Activated CD4-positive, alpha-beta T cell treated with anti-CD3 and anti-CD28 coated beads for 36 hours (primary cell): ENCODE measurements around the gene CYP3A7. TPM values are rescaled to one million over a fixed set of nuclear protein-coding genes. Genes with fewer than 3 reads are reported as not detected.
A peak's percentile ranks its signal among the peaks of the same experiment; 100 is the strongest.
"Not testable (repeated sequence)": the region's sequence is repeated elsewhere in the genome, so short reads cannot be mapped to it uniquely, and the experiment has no call there.

Source experiments
- ATAC-seq: fragments of 200-7000 bp; cut with Tn5 transposase; one replicate; pipeline ENCODE4 v1.10.0; 2021; ENCODE audit warnings: mild to moderate bottlenecking, moderate library complexity
- CTCF ChIA-PET: fragments of 350-600 bp; sonication (Branson Sonifier 250); formaldehyde crosslinking; loops from one replicate; lab custom pipeline; 2021; ENCODE audit warnings: antibody characterized with exemption; lab: Charles Lee
- POLR2A ChIA-PET: fragments of 350-600 bp; sonication (Branson Sonifier 250); formaldehyde crosslinking; loops from one replicate; lab custom pipeline; 2021; ENCODE audit warnings: antibody characterized with exemption, inconsistent platforms; lab: Charles Lee
- DNase-seq: peaks from one replicate; pipeline ENCODE4 v3.0.0-alpha.2; 2020
- H3K27ac Mint-ChIP-seq: one replicate; pipeline ENCODE4 v1.8.0; 2021; ENCODE audit warnings: mixed read lengths
- H3K27me3 Mint-ChIP-seq: one replicate; pipeline ENCODE4 v1.8.0; 2021; ENCODE audit warnings: mixed read lengths
- H3K36me3 Mint-ChIP-seq: one replicate; pipeline ENCODE4 v1.8.0; 2021; ENCODE audit warnings: low read depth, mixed read lengths
- H3K4me1 Mint-ChIP-seq: one replicate; pipeline ENCODE4 v1.8.0; 2021; ENCODE audit warnings: mixed read lengths
- H3K4me3 Mint-ChIP-seq: one replicate; pipeline ENCODE4 v1.8.0; 2021; ENCODE audit warnings: mild to moderate bottlenecking, moderate library complexity, mixed read lengths
- H3K9me3 Mint-ChIP-seq: one replicate; pipeline ENCODE4 v1.8.0; 2021; ENCODE audit warnings: low read depth, mixed read lengths
- intact Hi-C, 2 experiments: fragments of 100-400 bp; cut with DNase I in 1 of 2; cut with micrococcal nuclease in 1 of 2; formaldehyde crosslinking; loops; one replicate each; pipeline versions ENCODE4 v1.14.2 to v1.15.1; 2022 to 2024; cut with DNase I, micrococcal nuclease
- total RNA-seq, 2 experiments: library from RNA; stranded (reverse); gene quantifications; one replicate each; pipeline ENCODE4 v1.2.3, GENCODE V29; 2021

The CYP3A7 gene
- total RNA-seq, 2 experiments from 2014 or later = not detected

DNA sequence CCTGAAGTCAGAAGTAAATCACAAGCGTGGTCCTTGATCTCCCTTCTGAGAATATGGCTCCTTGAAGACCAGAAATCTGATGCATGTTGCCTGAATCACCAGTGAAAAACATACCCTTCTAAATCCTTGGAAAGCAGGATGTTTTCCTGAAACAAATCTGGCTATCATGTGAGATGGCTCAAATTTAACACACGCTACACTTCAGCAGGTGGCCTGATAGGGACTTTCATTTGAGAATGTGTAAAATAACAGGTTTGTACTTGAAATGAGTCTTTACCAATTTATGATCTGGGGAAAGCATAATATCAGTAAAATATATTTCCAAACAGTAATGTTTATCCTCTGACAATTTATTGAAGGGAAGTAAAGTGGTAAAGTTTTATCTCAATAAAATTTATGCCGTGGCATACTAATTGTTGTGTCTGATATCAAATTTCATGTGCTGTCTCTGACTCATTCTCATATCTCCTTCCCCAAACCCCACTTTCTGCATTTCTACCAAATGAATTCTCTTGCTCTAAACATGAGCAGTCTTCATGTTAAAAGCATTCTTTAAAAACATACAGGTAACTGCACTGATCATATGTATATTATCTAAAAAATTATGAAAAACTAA, 31.6 kb upstream of the CYP3A7 start:
- intact Hi-C loops = no loop called here
- DNase-seq = no peak
- no peak overlapping the region for H3K27ac Mint-ChIP-seq
- H3K4me3 Mint-ChIP-seq = no peak overlapping the region
- no peaks in the 10 kb centered on the region for H3K9me3 Mint-ChIP-seq
- H3K4me1 Mint-ChIP-seq = peaks cover 5% of the 10 kb centered on the region
- ATAC-seq = no peak
- H3K36me3 Mint-ChIP-seq = no peaks in the 10 kb centered on the region
- peaks cover 17% of the 10 kb centered on the region for H3K27me3 Mint-ChIP-seq
- ChIA-PET CTCF (no interaction called here), POLR2A (no interaction called here)

DNA sequence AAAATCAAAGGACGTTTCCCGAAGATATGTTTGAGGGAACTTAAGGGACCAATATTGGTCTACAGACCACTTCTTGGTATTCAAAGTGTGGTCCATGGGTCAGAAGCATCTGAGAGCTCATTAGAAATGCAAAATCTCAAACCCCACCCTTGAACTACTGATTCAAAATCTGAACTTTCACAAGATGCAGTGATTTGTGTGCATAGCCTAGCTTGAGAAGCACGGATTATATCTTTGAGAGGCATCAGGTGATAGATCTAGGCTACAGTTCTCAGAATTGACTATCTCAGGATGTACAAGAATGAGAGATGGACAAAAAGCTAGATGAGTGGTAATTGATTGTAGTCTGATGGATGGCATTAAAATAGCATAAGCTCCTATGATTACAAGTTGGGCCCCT, 29.5 kb upstream of the CYP3A7 start:
- H3K4me3 Mint-ChIP-seq = no peak overlapping the region

DNA sequence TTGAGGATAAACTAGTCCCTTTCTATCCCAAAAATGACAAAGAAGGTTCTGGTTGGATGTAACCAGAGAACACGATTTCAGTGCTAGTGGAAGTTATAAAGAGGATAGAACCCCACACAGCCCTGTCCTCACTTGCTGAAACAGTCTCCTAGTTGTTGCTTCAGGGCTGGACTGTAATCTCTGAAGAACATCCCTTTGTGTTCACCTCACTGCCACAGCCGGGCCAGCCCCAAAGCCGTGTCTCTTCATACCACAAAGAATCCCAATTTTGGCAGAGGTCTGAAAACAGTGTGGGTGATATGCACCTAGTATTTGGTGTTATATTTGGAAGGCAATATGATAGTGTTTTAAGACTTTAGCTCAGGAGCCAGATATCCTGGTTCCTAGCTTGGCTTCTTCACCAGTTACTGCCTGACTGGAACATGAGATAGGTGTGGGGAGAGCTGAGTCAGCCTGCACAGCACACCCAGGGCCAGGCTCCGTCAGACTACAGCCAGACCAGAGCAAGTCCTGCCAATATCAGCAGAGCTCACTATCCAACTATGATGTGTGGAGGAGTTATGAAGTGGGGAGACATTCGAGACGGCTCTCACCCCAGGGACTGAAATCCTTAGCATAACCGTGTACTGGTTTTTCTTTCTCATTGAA, 27.8 kb upstream of the CYP3A7 start:
- no peak overlapping the region for H3K4me3 Mint-ChIP-seq
- peaks cover 5% of the 10 kb centered on the region for H3K4me1 Mint-ChIP-seq
- ChIA-PET CTCF (interaction anchor here (0.6 kb wide), 1 partner anchor 60 kb away, joined by 3 read pairs; no protein-coding TSS in a partner anchor), POLR2A (no interaction called here)
- H3K27ac Mint-ChIP-seq = no peak overlapping the region
- H3K27me3 Mint-ChIP-seq = no peaks in the 10 kb centered on the region
- ATAC-seq (no peak), DNase-seq (no peak)
- no peaks in the 10 kb centered on the region for H3K36me3 Mint-ChIP-seq
- no peaks in the 10 kb centered on the region for H3K9me3 Mint-ChIP-seq
- intact Hi-C loops = no loop called here

More for the DNA sequence above, 29.5 kb upstream of the CYP3A7 start:
- ChIA-PET CTCF (interaction anchor here (0.5 to 0.6 kb wide), 2 partner anchors 87 to 922 kb away, joined by 3 read pairs; no protein-coding TSS in a partner anchor), POLR2A (interaction anchor here (0.6 kb wide), 1 partner anchor 356 kb away, joined by 3 read pairs; the partner anchor contains the start of gene BUD31)
- DNase-seq (no peak), ATAC-seq (no peak)
- Mint-ChIP-seq H3K36me3 (no peaks in the 10 kb centered on the region), H3K27me3 (peaks cover 3% of the 10 kb centered on the region), H3K27ac (no peak overlapping the region), H3K9me3 (no peaks in the 10 kb centered on the region), H3K4me1 (peaks cover 5% of the 10 kb centered on the region)
- intact Hi-C loops = no loop called here

DNA sequence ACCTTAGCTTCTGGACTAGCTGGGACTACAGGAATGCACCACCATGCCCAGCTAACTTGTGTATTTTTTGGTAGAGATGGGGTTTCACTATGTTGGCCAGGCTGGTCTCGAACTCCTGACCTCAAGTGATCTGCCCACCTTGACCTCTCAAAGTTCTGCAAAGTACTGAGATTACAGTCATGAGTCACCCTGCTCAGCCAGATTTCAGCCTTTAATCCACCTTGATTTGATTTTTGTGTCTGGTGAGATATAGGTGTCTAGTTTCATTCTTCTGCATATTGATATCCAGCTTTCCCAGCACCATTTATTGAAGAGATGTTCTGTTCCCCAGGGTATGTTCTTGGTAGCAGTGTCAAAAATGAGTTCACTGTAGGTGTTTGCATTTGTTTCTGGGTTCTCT, 20.1 kb upstream of the CYP3A7 start:
- DNase-seq (no peak), ATAC-seq (no peak)
- Mint-ChIP-seq H3K4me3 (no peak overlapping the region), H3K36me3 (no peaks in the 10 kb centered on the region), H3K9me3 (no peaks in the 10 kb centered on the region), H3K4me1 (no peaks in the 10 kb centered on the region), H3K27ac (no peak overlapping the region), H3K27me3 (peaks cover 4% of the 10 kb centered on the region)
- CTCF ChIA-PET = no interaction called here
- POLR2A ChIA-PET = no interaction called here
- intact Hi-C loops = no loop called here

DNA sequence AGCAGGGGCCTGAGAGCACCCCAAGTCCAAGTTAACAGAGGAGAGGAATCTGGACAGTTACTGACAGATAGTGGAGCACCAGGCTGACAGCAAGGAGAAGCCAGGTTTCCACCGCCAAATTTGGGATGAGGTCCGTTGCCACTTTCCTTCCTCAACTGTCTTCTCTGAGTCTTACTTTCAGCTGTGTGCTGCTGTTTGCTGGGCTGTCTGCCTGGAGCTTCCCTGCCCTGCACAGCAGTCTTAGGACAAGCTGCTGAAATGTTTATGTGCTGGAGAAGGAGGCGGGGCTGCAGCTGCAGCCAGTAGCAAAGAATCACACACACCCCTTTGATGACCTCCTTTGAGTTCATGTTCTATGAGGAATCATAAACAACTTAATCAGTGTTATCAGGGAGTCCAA, 17.4 kb upstream of the CYP3A7 start:
- DNase-seq (no peak), ATAC-seq (no peak)
- intact Hi-C loops = no loop called here
- ChIA-PET POLR2A (no interaction called here), CTCF (no interaction called here)
- peaks cover 6% of the 10 kb centered on the region for H3K27me3 Mint-ChIP-seq
- no peaks in the 10 kb centered on the region for H3K9me3 Mint-ChIP-seq
- peaks cover 2% of the 10 kb centered on the region for H3K4me1 Mint-ChIP-seq
- no peak overlapping the region for H3K4me3 Mint-ChIP-seq
- H3K36me3 Mint-ChIP-seq = no peaks in the 10 kb centered on the region
- H3K27ac Mint-ChIP-seq = no peak overlapping the region

DNA sequence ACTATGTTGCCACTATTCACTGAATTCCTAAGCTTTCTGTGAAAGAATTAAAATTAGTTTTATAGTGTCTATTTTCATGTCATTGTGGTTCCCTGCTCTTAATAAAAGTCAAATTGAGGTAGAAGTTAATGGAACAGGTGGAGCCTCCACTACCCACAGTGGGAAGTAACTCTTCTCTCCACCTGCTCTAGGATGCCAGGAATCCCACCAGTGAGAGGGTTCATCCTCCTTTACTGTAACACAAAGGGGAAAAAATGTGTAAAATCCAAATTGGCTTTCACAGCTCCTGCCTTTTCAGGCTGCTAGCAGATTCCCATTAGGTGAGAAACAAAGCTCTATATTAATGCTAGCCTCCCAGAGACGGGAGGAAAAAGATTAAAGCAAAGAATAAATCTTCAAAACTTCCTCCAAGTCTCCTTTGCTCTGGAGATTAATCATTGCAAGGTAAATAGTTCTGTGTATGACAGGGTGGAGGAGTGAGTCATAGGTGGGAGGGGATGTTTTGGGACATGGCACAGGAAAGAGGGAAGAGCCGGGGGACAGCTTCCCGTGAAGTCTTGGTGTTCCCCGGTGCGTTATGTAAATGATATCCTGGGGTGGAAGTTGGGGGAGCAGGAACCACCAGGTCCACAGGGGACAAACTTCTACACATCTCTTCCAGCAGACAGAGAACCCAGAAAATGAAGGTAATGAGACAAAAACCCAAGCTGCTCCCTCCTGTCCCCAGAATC, 16.5 kb upstream of the CYP3A7 start:
- H3K27me3 Mint-ChIP-seq, intact Hi-C loops, DNase-seq, POLR2A ChIA-PET, CTCF ChIA-PET, H3K9me3 Mint-ChIP-seq, ATAC-seq, H3K4me1 Mint-ChIP-seq, H3K36me3 Mint-ChIP-seq, H3K27ac Mint-ChIP-seq, H3K4me3 Mint-ChIP-seq: not testable (repeated sequence)

DNA sequence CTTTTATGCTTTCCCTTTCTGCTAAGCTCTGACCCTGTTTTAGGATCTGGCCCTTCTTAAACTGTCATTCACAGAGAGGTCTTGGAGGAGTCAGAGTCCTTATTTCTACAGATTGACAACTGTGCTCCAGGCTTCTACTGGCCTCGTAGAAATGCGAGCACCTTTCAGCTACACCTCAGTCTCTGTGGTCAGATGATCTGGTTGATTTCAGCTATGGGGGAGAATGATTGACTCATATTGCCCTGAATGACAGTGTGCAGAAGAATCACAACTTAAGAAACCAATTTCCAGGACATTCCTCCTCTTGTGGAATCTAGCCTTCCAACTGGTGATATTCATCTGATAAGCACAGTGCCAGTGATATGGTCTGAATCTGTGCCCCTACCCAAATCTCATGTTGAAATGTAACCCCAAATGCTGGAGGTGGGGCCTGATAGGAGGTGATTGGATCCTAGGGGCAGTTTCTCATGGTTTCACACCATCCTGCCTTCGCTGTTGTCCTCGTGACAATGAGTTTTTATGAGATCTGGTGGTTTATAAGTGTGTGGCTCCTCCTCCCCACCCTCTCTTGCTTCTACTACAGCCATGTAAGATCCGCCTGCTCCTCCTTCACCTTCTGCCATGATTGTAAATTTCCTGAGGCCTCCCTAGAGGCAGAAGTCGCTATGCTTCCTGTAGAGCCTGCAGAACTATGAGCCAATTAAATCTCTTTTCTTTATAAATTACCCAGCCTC, 14.0 kb upstream of the CYP3A7 start:
- Mint-ChIP-seq H3K4me3 (no peak overlapping the region), H3K4me1 (peaks cover 2% of the 10 kb centered on the region), H3K27ac (no peak overlapping the region), H3K36me3 (no peaks in the 10 kb centered on the region), H3K9me3 (peaks cover 2% of the 10 kb centered on the region), H3K27me3 (peaks cover 8% of the 10 kb centered on the region)
- DNase-seq = no peak
- POLR2A ChIA-PET = no interaction called here
- CTCF ChIA-PET = no interaction called here
- intact Hi-C loops = loop anchor here in 1 of 2 experiments (2.0 kb wide), 1 partner anchor 16 kb away; no protein-coding TSS in a partner anchor
- ATAC-seq = peak; percentile 83

DNA sequence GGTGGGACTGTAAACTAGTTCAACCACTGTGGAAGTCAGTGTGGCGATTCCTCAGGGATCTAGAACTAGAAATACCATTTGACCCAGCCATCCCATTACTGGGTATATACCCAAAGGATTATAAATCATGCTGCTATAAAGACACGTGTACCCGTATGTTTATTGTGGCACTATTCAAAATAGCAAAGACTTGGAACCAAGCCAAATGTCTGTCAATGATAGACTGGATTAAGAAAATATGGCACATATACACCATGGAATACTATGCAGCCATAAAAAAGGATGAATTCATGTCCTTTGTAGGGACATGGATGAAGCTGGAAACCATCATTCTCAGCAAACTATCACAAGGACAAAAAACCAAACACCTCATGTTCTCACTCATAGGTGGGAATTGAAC, 11.9 kb upstream of the CYP3A7 start:
- ATAC-seq, H3K27me3 Mint-ChIP-seq, POLR2A ChIA-PET, H3K9me3 Mint-ChIP-seq, DNase-seq, H3K4me3 Mint-ChIP-seq, H3K4me1 Mint-ChIP-seq, CTCF ChIA-PET, intact Hi-C loops, H3K36me3 Mint-ChIP-seq, H3K27ac Mint-ChIP-seq: not testable (repeated sequence)

DNA sequence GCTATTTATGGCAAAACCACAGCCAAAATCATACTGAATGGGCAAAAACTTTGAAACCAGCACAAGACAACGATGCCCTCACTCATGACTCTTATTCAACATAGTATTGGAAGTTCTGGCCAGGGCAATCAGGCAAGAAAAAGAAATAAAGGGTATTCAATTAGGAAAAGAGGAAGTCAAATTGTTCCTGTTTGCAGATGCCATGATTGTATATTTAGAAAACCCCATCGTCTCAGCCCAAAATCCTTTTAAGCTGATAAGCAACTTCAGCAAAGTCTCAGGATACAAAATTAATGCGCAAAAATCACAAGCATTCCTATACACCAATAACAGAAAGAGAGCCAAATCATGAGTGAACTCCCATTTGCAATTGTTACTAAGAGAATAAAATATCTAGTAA, 10.4 kb upstream of the CYP3A7 start:
- H3K9me3 Mint-ChIP-seq, H3K27ac Mint-ChIP-seq, intact Hi-C loops, ATAC-seq, H3K4me1 Mint-ChIP-seq, H3K27me3 Mint-ChIP-seq, POLR2A ChIA-PET, DNase-seq, H3K4me3 Mint-ChIP-seq, H3K36me3 Mint-ChIP-seq: not testable (repeated sequence)
- CTCF ChIA-PET = interaction anchor here (1.4 kb wide), 1 partner anchor 42 kb away, joined by 3 read pairs; no protein-coding TSS in a partner anchor

DNA sequence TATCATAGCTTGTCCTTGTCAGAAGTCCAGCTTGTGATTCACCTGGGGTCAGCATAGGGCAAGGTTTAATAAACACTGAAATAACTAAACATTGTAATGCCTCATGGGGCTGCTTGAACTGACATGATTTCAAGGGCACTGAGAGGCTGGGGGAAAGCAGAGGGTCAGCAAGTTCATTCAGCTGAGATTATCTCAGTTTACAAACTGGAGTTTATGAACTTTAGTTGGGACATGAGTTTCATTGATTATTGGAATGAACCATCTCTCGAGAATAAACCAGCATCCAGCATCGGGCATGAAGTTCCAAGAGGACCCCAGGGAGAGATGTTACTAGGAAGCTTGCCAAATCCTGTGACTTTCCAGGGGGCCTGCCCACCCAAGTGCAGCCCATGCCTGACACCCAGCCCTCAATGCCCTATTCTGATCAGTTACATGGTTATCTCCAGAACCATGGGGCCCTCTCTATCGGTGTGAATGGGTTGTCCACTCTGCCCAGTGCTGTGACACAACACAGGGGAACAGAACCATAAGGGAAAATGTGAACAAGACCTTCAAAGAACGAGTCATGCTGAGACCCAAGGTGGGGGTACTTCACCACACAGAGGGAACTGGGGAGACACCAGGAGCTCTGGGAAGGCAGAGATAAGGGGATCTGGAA, 7.9 kb upstream of the CYP3A7 start:
- ChIA-PET CTCF (no interaction called here), POLR2A (no interaction called here)
- intact Hi-C loops = no loop called here
- H3K9me3 Mint-ChIP-seq = peaks cover 2% of the 10 kb centered on the region
- ATAC-seq (no peak), DNase-seq (no peak)
- peaks cover 5% of the 10 kb centered on the region for H3K27me3 Mint-ChIP-seq
- H3K4me3 Mint-ChIP-seq = no peak overlapping the region
- no peak overlapping the region for H3K27ac Mint-ChIP-seq
- H3K36me3 Mint-ChIP-seq = peaks cover 9% of the 10 kb centered on the region
- H3K4me1 Mint-ChIP-seq = peaks cover 17% of the 10 kb centered on the region

DNA sequence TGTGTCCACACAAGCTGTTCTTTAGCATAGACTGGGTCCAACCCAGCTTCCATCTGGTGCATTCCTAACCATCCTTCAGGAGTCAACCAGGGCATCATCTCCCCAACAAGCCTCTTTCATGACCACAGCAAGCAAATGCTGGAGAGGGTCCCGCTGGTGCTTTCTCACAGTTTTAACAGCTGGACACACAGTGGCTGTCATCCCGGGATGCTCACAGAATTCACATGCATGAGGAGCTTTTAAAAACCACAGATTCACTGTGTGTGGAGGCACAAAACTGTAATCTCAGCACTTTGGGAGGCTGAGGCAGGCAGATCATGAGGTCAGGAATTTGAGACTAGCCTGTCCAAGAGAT, 6.4 kb upstream of the CYP3A7 start:
- H3K27me3 Mint-ChIP-seq = peaks cover 3% of the 10 kb centered on the region
- peaks cover 9% of the 10 kb centered on the region for H3K36me3 Mint-ChIP-seq
- POLR2A ChIA-PET = no interaction called here
- DNase-seq (no peak), ATAC-seq (no peak)
- H3K4me1 Mint-ChIP-seq = peaks cover 17% of the 10 kb centered on the region
- no peak overlapping the region for H3K4me3 Mint-ChIP-seq
- peaks cover 2% of the 10 kb centered on the region for H3K9me3 Mint-ChIP-seq
- CTCF ChIA-PET = interaction anchor here (1.6 kb wide), 1 partner anchor 216 kb away, joined by 3 read pairs; no protein-coding TSS in a partner anchor
- H3K27ac Mint-ChIP-seq = peak overlapping the region; percentile 65
- intact Hi-C loops = no loop called here
